GM12878 (cell line): ENCODE results near the gene SUFU. TPM values are rescaled to one million over a fixed set of nuclear protein-coding genes. Genes with fewer than 3 reads are reported as not detected.

Experiments
- BACH1 ChIP-seq: fragments of 450-650 bp; IDR thresholded peaks from 2 replicates; pipeline ENCODE4 v1.6.1; 2017; ENCODE audit warnings: mild to moderate bottlenecking, borderline replicate concordance
- BMI1 ChIP-seq: fragments of 450-650 bp; IDR thresholded peaks from 2 replicates; pipeline ENCODE4 v1.6.1; 2016; ENCODE audit warnings: mild to moderate bottlenecking, moderate library complexity, borderline replicate concordance
- CTCF ChIP-seq, 3 experiments: IDR thresholded peaks in 2 of 3; conservative IDR thresholded peaks in 1 of 3; 2 replicates each; pipeline ENCODE4 v1.5.1; 2011; ENCODE audit warnings: low read depth in 3 of 3, low read length in 3 of 3, mild to moderate bottlenecking in 3 of 3, control low read depth in 2 of 3, moderate library complexity in 2 of 3, inconsistent platforms in 1 of 3, mixed read lengths in 1 of 3; ENCODE audit not compliant: control insufficient read depth in 2 of 3, insufficient read depth in 1 of 3; ENCODE audit errors: extremely low read depth in 1 of 3
- EZH2 ChIP-seq: IDR thresholded peaks from 2 replicates; pipeline ENCODE4 v1.6.1; 2012; ENCODE audit warnings: low read depth, mild to moderate bottlenecking, control low read depth, inconsistent platforms, low read length, borderline replicate concordance; ENCODE audit not compliant: control insufficient read depth
- GATAD2B ChIP-seq: fragments of 450-650 bp; conservative IDR thresholded peaks from 2 replicates; pipeline ENCODE4 v1.6.1; 2017; ENCODE audit warnings: low read depth, mild to moderate bottlenecking, moderate library complexity
- HCFC1 ChIP-seq: fragments of 150-350 bp; IDR thresholded peaks from 2 replicates; pipeline ENCODE4 v1.6.1; 2014; ENCODE audit warnings: low read length
- KAT2A ChIP-seq: conservative IDR thresholded peaks from 2 replicates; pipeline ENCODE4 v1.6.1; 2011; ENCODE audit warnings: low read depth, low read length; ENCODE audit not compliant: control insufficient read depth
- KDM1A ChIP-seq: fragments of 200-600 bp; sonication (generic); IDR thresholded peaks from 2 replicates; pipeline ENCODE4 v1.6.1; 2016; ENCODE audit warnings: borderline replicate concordance
- MXI1 ChIP-seq: fragments of 150-350 bp; IDR thresholded peaks from 2 replicates; pipeline ENCODE4 v1.6.1; 2011; ENCODE audit warnings: low read depth, mild to moderate bottlenecking, inconsistent platforms, low read length, improper control_type of control experiment
- NR2C1 ChIP-seq: fragments of 450-650 bp; IDR thresholded peaks from 2 replicates; pipeline ENCODE4 v1.6.1; 2017; ENCODE audit warnings: antibody characterized with exemption, mild to moderate bottlenecking, moderate library complexity
- NR2C2 ChIP-seq: IDR thresholded peaks from 2 replicates; pipeline ENCODE4 v1.6.1; 2011; ENCODE audit warnings: borderline replicate concordance, low read depth; ENCODE audit not compliant: control insufficient read depth, insufficient read length
- SRF ChIP-seq, 2 experiments: IDR thresholded peaks; 2 replicates each; pipeline ENCODE4 v1.6.1; 2011; ENCODE audit warnings: low read depth in 2 of 2, low read length in 2 of 2, mild to moderate bottlenecking in 1 of 2, moderate library complexity in 1 of 2
- TCF3 ChIP-seq: IDR thresholded peaks from 2 replicates; pipeline ENCODE4 v1.6.1; 2012; ENCODE audit warnings: low read depth, mild to moderate bottlenecking, low read length, borderline replicate concordance; ENCODE audit not compliant: insufficient read depth
- ZNF384 ChIP-seq: IDR thresholded peaks from 2 replicates; pipeline ENCODE4 v1.6.1; 2012; ENCODE audit warnings: low read depth, mild to moderate bottlenecking, low read length, improper control_type of control experiment, borderline replicate concordance
- ZNF622 ChIP-seq: fragments of 450-650 bp; IDR thresholded peaks from 2 replicates; pipeline ENCODE4 v1.6.1; 2017; ENCODE audit warnings: mild to moderate bottlenecking, inconsistent platforms
- ZZZ3 ChIP-seq: IDR thresholded peaks from 2 replicates; pipeline ENCODE4 v1.6.1; 2011; ENCODE audit warnings: low read depth; ENCODE audit not compliant: control insufficient read depth, insufficient read length
- polyA plus RNA-seq, 11 experiments: library from polyadenylated mRNA; depleted of rRNA in 4 of 11; unstranded in 6 of 11; stranded (reverse) in 5 of 11; fragments of >200 nt; fragmentation: Nextera tagmentation in 4 of 11; fragmentation: Illumina TruSeq in 1 of 11; extraction: Ambion mirVana in 4 of 11; extraction: Trizol in 1 of 11; gene quantifications; 1 replicate in 1 of 11; 2 replicates in 10 of 11; pipeline versions ENCODE4 v1.2.1 to v1.2.3, GENCODE V29; 2011 to 2016; ENCODE audit warnings: inconsistent platforms in 2 of 11, missing spikeins in 2 of 11, low read depth in 1 of 11
- total RNA-seq, 4 experiments: library from RNA; depleted of rRNA in 3 of 4; stranded (reverse); fragments of >200 nt in 3 of 4; fragmentation: Illumina TruSeq in 1 of 4; extraction: Trizol in 1 of 4; gene quantifications; 2 replicates each; pipeline versions ENCODE4 v1.2.1 to v1.2.3, GENCODE V29; 2013 to 2021
- TF ChIP-seq, protein P1 (sequence below): fragments of 450-650 bp; IDR thresholded peaks from 2 replicates; pipeline ENCODE4 v1.6.1; 2017; ENCODE audit warnings: mild to moderate bottlenecking, low read depth, inconsistent platforms; ENCODE audit not compliant: poor library complexity, severe bottlenecking
- TF ChIP-seq, protein P2 (sequence below): fragments of 450-650 bp; IDR thresholded peaks from 2 replicates; pipeline ENCODE4 v1.6.1; 2018; ENCODE audit warnings: mild to moderate bottlenecking, low read depth, moderate library complexity; ENCODE audit not compliant: partially characterized antibody
- TF ChIP-seq, protein P3 (sequence below): IDR thresholded peaks from 2 replicates; pipeline ENCODE4 v1.6.1; 2011; ENCODE audit warnings: mild to moderate bottlenecking, low read depth, low read length, moderate library complexity; ENCODE audit not compliant: insufficient replicate concordance

The SUFU gene
- total and polyA plus RNA-seq, 10 of the 15 experiments (the other 5 are each of a cell fraction or from before 2014, with no cell fraction given): 0.68 to 7.7 (median 2.4) TPM

- TF ChIP-seq GATAD2B: no peak
- no peak for TF ChIP-seq EZH2
- peak; percentile 92 for TF ChIP-seq TCF3
- TF ChIP-seq ZNF622: no peak
- TF ChIP-seq ZNF384: no peak
- TF ChIP-seq SRF (IDR thresholded peaks at IDR 0.05; ENCODE audit: low read depth in 2 of 2, low read length in 2 of 2): no peak
- TF ChIP-seq, protein P1, sequence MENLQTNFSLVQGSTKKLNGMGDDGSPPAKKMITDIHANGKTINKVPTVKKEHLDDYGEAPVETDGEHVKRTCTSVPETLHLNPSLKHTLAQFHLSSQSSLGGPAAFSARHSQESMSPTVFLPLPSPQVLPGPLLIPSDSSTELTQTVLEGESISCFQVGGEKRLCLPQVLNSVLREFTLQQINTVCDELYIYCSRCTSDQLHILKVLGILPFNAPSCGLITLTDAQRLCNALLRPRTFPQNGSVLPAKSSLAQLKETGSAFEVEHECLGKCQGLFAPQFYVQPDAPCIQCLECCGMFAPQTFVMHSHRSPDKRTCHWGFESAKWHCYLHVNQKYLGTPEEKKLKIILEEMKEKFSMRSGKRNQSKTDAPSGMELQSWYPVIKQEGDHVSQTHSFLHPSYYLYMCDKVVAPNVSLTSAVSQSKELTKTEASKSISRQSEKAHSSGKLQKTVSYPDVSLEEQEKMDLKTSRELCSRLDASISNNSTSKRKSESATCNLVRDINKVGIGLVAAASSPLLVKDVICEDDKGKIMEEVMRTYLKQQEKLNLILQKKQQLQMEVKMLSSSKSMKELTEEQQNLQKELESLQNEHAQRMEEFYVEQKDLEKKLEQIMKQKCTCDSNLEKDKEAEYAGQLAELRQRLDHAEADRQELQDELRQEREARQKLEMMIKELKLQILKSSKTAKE: no peak
- no peak for TF ChIP-seq NR2C1
- no peak for TF ChIP-seq BMI1
- no peak for TF ChIP-seq KAT2A
- TF ChIP-seq NR2C2: no peak
- TF ChIP-seq KDM1A: no peak
- TF ChIP-seq HCFC1: peak; percentile 13; the same call in 1 of the 2 replicates
- TF ChIP-seq MXI1: peak; percentile 87
- TF ChIP-seq, protein P2, sequence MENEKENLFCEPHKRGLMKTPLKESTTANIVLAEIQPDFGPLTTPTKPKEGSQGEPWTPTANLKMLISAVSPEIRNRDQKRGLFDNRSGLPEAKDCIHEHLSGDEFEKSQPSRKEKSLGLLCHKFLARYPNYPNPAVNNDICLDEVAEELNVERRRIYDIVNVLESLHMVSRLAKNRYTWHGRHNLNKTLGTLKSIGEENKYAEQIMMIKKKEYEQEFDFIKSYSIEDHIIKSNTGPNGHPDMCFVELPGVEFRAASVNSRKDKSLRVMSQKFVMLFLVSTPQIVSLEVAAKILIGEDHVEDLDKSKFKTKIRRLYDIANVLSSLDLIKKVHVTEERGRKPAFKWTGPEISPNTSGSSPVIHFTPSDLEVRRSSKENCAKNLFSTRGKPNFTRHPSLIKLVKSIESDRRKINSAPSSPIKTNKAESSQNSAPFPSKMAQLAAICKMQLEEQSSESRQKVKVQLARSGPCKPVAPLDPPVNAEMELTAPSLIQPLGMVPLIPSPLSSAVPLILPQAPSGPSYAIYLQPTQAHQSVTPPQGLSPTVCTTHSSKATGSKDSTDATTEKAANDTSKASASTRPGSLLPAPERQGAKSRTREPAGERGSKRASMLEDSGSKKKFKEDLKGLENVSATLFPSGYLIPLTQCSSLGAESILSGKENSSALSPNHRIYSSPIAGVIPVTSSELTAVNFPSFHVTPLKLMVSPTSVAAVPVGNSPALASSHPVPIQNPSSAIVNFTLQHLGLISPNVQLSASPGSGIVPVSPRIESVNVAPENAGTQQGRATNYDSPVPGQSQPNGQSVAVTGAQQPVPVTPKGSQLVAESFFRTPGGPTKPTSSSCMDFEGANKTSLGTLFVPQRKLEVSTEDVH: no peak
- TF ChIP-seq ZZZ3: no peak
- TF ChIP-seq BACH1: peak; percentile 23; the same call in 1 of the 2 replicates
- TF ChIP-seq, protein P3, sequence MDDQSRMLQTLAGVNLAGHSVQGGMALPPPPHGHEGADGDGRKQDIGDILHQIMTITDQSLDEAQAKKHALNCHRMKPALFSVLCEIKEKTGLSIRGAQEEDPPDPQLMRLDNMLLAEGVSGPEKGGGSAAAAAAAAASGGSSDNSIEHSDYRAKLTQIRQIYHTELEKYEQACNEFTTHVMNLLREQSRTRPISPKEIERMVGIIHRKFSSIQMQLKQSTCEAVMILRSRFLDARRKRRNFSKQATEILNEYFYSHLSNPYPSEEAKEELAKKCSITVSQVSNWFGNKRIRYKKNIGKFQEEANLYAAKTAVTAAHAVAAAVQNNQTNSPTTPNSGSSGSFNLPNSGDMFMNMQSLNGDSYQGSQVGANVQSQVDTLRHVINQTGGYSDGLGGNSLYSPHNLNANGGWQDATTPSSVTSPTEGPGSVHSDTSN: no peak
- peak; percentile 55 to 71 (median 64) for TF ChIP-seq CTCF (IDR thresholded peaks at IDR 0.05 in 2 of 3, conservative IDR thresholded peaks at IDR 0.05 in 1 of 3; ENCODE audit: control insufficient read depth in 2 of 3, extremely low read depth in 1 of 3, insufficient read depth in 1 of 3, low read depth in 3 of 3, low read length in 3 of 3)
Measured at GRCh38 chr10:102644646-102645387, 141.0 kb downstream of the SUFU start (continued).
